Cardiac fibroblast (primary cell): Measurements from ENCODE around the gene ENAH.

Source experiments
- DNase-seq, 2 donors: peaks; one replicate each; pipeline versions ENCODE4 v3.0.0 to v3.0.0-alpha.2; 2010; ENCODE audit warnings: low read depth in 2 of 2
- H3K4me3 ChIP-seq, 2 donors: replicated peaks in 1 of 2; 1 replicate in 1 of 2; 2 replicates in 1 of 2; pipeline ENCODE4 v1.5.1; 2011; ENCODE audit warnings: low read depth in 2 of 2, low read length in 2 of 2, mild to moderate bottlenecking in 2 of 2, moderate library complexity in 1 of 2
- TF ChIP-seq, protein P1 (sequence below): IDR thresholded peaks from one replicate; pipeline ENCODE4 v1.5.1; 2011; ENCODE audit warnings: low read depth, mild to moderate bottlenecking, low read length, inconsistent platforms

Gene ENAH

DNA sequence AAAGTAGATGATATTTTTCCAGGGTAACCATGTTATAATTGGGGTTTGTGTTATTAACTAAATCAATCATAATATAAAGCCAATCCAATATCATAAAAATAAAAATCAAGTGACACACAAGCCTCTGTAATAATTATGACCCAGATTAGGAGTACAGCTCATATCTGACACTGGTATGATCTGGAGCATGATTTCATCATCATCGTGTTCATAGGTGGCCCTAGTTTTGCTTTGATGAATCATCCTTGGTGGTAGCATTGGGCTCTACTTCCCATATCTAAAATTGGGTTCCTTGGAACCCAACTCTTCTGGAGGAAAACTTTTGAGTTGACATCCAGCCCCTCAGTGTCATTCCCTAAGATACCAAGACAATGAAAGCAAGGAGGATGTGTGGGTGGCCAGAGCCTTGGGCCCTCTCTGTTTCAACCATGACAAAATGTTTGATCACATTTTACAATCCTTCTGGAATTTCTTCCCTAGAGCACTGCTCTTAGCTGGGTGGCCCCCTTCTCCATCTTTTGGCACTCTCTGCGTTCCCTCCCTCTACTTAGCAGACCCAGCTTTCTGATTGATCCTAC is 37.0 kb upstream of the ENAH start:
- TF ChIP-seq, protein P1, sequence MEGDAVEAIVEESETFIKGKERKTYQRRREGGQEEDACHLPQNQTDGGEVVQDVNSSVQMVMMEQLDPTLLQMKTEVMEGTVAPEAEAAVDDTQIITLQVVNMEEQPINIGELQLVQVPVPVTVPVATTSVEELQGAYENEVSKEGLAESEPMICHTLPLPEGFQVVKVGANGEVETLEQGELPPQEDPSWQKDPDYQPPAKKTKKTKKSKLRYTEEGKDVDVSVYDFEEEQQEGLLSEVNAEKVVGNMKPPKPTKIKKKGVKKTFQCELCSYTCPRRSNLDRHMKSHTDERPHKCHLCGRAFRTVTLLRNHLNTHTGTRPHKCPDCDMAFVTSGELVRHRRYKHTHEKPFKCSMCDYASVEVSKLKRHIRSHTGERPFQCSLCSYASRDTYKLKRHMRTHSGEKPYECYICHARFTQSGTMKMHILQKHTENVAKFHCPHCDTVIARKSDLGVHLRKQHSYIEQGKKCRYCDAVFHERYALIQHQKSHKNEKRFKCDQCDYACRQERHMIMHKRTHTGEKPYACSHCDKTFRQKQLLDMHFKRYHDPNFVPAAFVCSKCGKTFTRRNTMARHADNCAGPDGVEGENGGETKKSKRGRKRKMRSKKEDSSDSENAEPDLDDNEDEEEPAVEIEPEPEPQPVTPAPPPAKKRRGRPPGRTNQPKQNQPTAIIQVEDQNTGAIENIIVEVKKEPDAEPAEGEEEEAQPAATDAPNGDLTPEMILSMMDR: no peak
- no peak overlapping the region for H3K4me3 ChIP-seq
- DNase-seq: peak in 1 of 2 donors; percentile 66

DNA sequence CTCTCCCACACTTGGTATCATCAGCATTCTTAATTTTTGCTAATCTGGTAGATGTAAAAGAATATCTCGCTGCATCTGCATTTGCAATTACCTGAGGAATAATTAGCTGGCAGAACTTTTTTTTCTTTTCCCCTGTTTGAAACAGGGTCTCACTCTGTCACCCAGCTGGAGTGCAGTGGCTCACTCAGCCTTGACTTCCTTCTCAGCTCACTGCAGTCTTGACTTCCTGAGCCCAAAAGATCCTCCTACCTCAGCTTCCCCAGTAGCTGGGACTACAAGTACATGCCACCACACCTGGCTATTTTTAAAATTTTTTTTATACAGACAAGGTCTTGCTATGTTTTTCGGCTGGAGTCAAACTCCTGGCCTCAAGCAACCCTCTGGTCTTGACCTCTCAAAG is 35.4 kb upstream of the ENAH start:
- TF ChIP-seq, protein P1: no peak
- no peak for DNase-seq
- H3K4me3 ChIP-seq: no peak overlapping the region

DNA sequence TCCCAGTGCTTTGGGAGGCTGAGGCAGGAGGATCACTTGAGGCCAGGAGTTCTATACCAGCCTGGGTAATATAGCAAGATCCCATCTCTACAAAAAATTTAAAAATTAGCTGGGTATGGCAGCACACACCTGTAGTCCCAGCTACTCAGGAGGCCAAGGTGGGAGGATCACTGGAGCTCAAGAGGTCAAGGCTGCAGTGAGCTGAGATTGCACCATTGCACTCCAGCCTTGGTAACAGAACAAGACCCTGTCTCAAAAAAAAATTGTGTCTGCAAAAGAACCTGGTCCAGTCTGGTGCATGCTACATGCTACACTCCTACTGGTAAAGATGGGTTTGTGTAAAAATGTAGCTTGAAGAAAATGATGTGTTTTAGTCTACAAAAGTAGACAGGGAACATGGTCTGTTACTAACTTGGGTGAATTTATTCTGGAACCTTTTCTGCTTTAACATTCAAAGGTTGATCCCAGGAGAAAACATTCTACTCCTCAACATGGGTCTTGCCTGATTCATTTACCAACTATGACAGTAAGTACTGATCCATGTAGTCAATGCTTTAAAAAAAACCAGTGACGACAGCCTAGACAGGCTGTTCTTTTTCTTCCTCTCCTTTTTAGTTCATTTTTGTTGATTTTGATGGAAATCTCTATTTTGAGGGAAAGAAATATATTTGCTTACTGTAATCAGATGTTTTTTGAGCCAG is 32.7 kb upstream of the ENAH start:
- H3K4me3 ChIP-seq: no peak overlapping the region
- TF ChIP-seq, protein P1: no peak
- DNase-seq: peak in 1 of 2 donors; percentile 70

DNA sequence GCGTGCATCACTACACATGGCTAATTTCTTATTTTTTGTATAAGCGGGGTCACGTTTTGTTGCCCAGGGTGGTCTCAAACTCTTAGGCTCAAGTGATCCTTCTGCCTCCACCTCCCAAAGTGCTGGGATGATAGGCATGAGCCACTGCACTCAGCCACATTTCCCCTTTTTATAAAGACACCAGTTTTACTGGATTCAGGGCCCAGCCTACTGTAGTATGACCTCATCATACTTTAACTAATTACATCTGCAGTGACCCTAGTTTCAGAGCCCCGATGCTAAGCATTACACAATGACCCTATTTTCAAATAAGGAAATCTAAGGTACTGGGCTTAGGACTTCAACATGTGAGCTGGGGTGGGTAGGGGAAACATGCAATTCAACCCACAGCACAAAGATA is 31.8 kb upstream of the ENAH start:
- DNase-seq: no peak
- H3K4me3 ChIP-seq: no peak overlapping the region
- TF ChIP-seq, protein P1: no peak

DNA sequence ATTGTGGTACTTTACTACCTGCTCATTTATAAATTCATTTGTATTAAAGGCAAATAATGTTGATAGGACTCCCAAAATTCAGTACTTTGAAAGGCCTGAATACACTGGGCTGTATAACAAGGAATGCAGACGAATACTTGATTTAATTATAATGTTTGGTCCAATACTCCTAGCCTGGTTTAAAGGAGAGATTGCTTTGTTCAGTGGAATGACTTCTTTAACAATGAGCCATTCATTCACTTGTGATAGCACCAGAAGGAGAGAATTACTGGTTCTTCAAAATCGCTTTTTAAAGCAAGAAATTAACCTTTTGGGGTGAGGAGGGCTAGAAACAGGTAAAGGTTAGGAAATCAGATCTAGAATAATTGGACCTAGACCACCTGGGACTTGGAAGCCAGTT is 28.3 kb upstream of the ENAH start:
- no peak overlapping the region for H3K4me3 ChIP-seq
- TF ChIP-seq, protein P1: no peak
- DNase-seq: no peak

DNA sequence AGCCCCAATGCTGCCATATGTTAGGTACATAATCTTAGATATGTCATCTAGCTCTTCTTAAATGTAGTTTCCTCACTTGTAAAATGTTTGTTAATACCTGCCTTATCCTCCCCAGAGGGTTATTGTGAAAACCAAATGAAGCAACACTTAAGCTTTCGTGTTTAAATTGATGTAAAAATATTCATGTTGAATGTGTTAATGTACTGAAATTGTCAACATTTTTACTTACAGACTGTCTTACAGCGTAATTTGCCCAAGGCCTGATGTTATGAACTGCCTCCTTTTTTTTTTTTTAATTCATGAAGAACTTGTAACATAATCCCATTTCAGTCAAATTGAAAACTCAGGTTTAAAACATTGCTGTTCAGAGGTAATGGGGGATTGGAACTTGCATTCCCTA is 25.6 kb upstream of the ENAH start:
- TF ChIP-seq, protein P1: no peak
- no peak for DNase-seq
- no peak overlapping the region for H3K4me3 ChIP-seq
